ENCODE measurements around the gene RBM23. TPM values are rescaled to one million over a fixed set of nuclear protein-coding genes. Genes with fewer than 3 reads are reported as not detected.

Gene RBM23
- total RNA-seq (2011; cell fraction: chromatin; rRNA removed; ENCODE audit: low replicate concordance), result 87.2 and 129 TPM in 2 replicates
- 74.0 and 76.5 TPM in 2 replicates for total RNA-seq (2011; cell fraction: nucleolus; rRNA removed)
- 81.6 and 84.0 TPM in 2 replicates for total RNA-seq (2011; cell fraction: nucleoplasm; rRNA removed)
- total RNA-seq (2014; rRNA removed), result 46.0 and 68.2 TPM in 2 replicates
- total RNA-seq (2014; rRNA removed; fragmentation: Illumina TruSeq; extraction: Trizol), result 48.9 and 53.2 TPM in 2 replicates
- total RNA-seq (2015; rRNA removed; fragmentation: Illumina TruSeq; extraction: Trizol), result 66.8 and 73.0 TPM in 2 replicates
- total RNA-seq (2021), result 56.0 and 58.5 TPM in 2 replicates
- polyA plus RNA-seq (2011; rRNA removed), result 36.2 and 57.8 TPM in 2 replicates
- polyA plus RNA-seq (2011; cell fraction: cytosol; rRNA removed), result 57.1 and 82.5 TPM in 2 replicates
- 68.8 and 78.6 TPM in 2 replicates for polyA plus RNA-seq (2011; cell fraction: nucleus; rRNA removed)
- polyA plus RNA-seq (2012), result 43.1 and 49.8 TPM in 2 replicates
- polyA plus RNA-seq (2014; fragmentation: Illumina TruSeq; extraction: Trizol), result 50.2 and 69.0 TPM in 2 replicates
- 100 to 1,000 TPM in 1 of 2 experiments, 10 to 100 TPM in 1; 67.8 to 102 TPM for polyA plus RNA-seq (2014; fragmentation: Nextera tagmentation; extraction: Ambion mirVana)
- 47.1 and 50.4 TPM in 2 replicates for polyA plus RNA-seq (2014; rRNA removed)
- 65.1 and 89.3 TPM in 2 replicates for polyA minus RNA-seq (2011; rRNA and poly(A)+ RNA removed)
- 26.5 and 31.2 TPM in 2 replicates for polyA minus RNA-seq (2011; cell fraction: cytosol; rRNA and poly(A)+ RNA removed)
- 24.9 and 39.5 TPM in 2 replicates for polyA minus RNA-seq (2011; cell fraction: nucleus; rRNA and poly(A)+ RNA removed)
- percentile 71 among the genes with signal in this experiment for Bru-seq, nascent RNA
- BruChase-seq, experiment 1, labeled RNA remaining after a 2-hour chase, result percentile 80 among the genes with signal in this experiment
- BruChase-seq, experiment 2, labeled RNA remaining after a 6-hour chase, result percentile 82 among the genes with signal in this experiment
- long read RNA-seq, experiment 1, full-length matches to known transcripts, result 40 of 92 reads
- long read RNA-seq, experiment 1, partial matches to known transcripts, result 27 of 92 reads
- long read RNA-seq, experiment 1, other reads (novel, unspliced or antisense), result 25 of 92 reads
- long read RNA-seq, experiment 2, full-length matches to known transcripts, result 39 of 73 reads
- long read RNA-seq, experiment 2, partial matches to known transcripts, result 12 of 73 reads
- long read RNA-seq, experiment 2, other reads (novel, unspliced or antisense), result 22 of 73 reads
- long read RNA-seq, experiment 3, transcript RBM23-204 (13 exons, 2,430 nt), result major isoform, 15 of 30 reads
- long read RNA-seq, experiment 3, partial matches to known transcripts, result 2 of 30 reads
- long read RNA-seq, experiment 3, other reads (novel, unspliced or antisense), result 11 of 30 reads

GRCh38 chr14:22918804-22919600 lies at the start of gene RBM23:
TSS of gene RBM23 (minus strand) at chr14:22919149.
- peak; percentile 96 for ATAC-seq
- peak; percentile 95 to 100 (median 97) for DNase-seq (ENCODE audit: extremely low read depth in 1 of 4, low spot score in 3 of 4)
- peak within 1 kb of the TSS; percentile 68 for H3K4me3 ChIP-seq
- peaks cover 62% of the 10 kb centered on the region for H3K36me3 ChIP-seq (ENCODE audit: control insufficient read depth, insufficient read depth, low read length)
- WGBS (ENCODE audit: insufficient coverage, low coverage, missing lambda C conversion rate), result under 1% methylated on average over 46 of the region's 46 CpGs
- peaks cover 0 to 25% of the 10 kb centered on the region in 2 experiments; a peak in 4 of 5 replicates for H3K4me1 ChIP-seq (replicated peaks in 1 of 2; ENCODE audit: control insufficient read depth in 2 of 2, insufficient read depth in 2 of 2, low read length in 2 of 2)
- peak within 1 kb of the TSS; percentile 91 to 96 for H3K9ac ChIP-seq (ENCODE audit: insufficient read depth in 1 of 2, low read depth in 2 of 2, low read length in 2 of 2)
- no peaks in the 10 kb centered on the region for H3K27me3 ChIP-seq (ENCODE audit: control insufficient read depth in 2 of 2, insufficient read depth in 2 of 2, low read length in 2 of 2)
- peak; percentile 100 for FAIRE-seq
- H3K79me2 ChIP-seq (ENCODE audit: control insufficient read depth, insufficient read depth, low read length), result peaks cover 45% of the 10 kb centered on the region
- no peaks in the 10 kb centered on the region for H4K20me1 ChIP-seq (replicated peaks; ENCODE audit: control insufficient read depth, insufficient read depth, low read length)
- no peaks in the 10 kb centered on the region for H3K9me3 ChIP-seq (replicated peaks; ENCODE audit: control insufficient read depth, insufficient read depth, low read depth, low read length)
- CTCF ChIA-PET (ENCODE audit: low intra/inter-chr PET ratio), result no interaction called here
- H3K4me2 ChIP-seq (ENCODE audit: insufficient read depth, low read length), result peak within 1 kb of the TSS; percentile 93
- H3K27ac ChIP-seq (ENCODE audit: extremely low read depth, low read depth, low read length), result peak within 1 kb of the TSS; percentile 94
- intact Hi-C loops (cut with micrococcal nuclease) (loop anchor here (5.0 kb wide), 1 partner anchor 47 kb away; the partner anchor contains the start of gene LRP10), in situ Hi-C loops (cut with MboI) (no loop called here)
- no TSS peak for BruUV-seq (replicated peaks)
- peak within 1 kb of the TSS; percentile 94 for H2AFZ ChIP-seq (ENCODE audit: low read depth, low read length)
- POLR2A ChIA-PET, result interaction anchor here (0.6 to 4.5 kb wide), 26 partner anchors 8 to 415 kb away, joined by 3 to 62 read pairs (median 4); partner anchors contain the start of genes ACIN1, C14orf119, DAD1 and HAUS4
- H3K9me1 ChIP-seq (ENCODE audit: control insufficient read depth, insufficient read depth, low read length), result no peaks in the 10 kb centered on the region
- TF ChIP-seq CHD4 (IDR thresholded peaks at IDR 0.05; ENCODE audit: insufficient read depth, insufficient replicate concordance, low read depth, low read length, poor library complexity, severe bottlenecking), result no peak
- no peak for TF ChIP-seq ZNF717 (CRISPR knock-in tag; IDR thresholded peaks at IDR 0.05)
- TF ChIP-seq KLF13 (tag; IDR thresholded peaks at IDR 0.05; ENCODE audit: borderline replicate concordance, low read depth), result 0 out of 2 replicates have a peak, but pooled peaks have one; percentile 42
- no peak for TF ChIP-seq RERE (CRISPR knock-in tag; IDR thresholded peaks at IDR 0.05; ENCODE audit: borderline replicate concordance)
- peak in 1 of 2 experiments; percentile 24; a peak in 1 of 4 replicates for TF ChIP-seq SIN3A (IDR thresholded peaks at IDR 0.05; ENCODE audit: borderline replicate concordance in 2 of 2, control insufficient read depth in 1 of 2, low read depth in 2 of 2, low read length in 2 of 2)

All from K562 (cell line).